Head of caudate nucleus (tissue), 42 donors: ENCODE measurements around the gene PABPN1.

Experiments used
- DNase-seq, 42 donors: peaks; one replicate each; pipeline versions ENCODE4 v3.0.0 to v3.0.0-alpha.2; 2020 to 2021; ENCODE audit warnings: mixed read lengths in 7 of 42
- intact Hi-C: fragments of 100-400 bp; cut with DNase I; formaldehyde crosslinking; loops from one replicate; pipeline ENCODE4 v1.15.0; 2022

The PABPN1 gene

DNA sequence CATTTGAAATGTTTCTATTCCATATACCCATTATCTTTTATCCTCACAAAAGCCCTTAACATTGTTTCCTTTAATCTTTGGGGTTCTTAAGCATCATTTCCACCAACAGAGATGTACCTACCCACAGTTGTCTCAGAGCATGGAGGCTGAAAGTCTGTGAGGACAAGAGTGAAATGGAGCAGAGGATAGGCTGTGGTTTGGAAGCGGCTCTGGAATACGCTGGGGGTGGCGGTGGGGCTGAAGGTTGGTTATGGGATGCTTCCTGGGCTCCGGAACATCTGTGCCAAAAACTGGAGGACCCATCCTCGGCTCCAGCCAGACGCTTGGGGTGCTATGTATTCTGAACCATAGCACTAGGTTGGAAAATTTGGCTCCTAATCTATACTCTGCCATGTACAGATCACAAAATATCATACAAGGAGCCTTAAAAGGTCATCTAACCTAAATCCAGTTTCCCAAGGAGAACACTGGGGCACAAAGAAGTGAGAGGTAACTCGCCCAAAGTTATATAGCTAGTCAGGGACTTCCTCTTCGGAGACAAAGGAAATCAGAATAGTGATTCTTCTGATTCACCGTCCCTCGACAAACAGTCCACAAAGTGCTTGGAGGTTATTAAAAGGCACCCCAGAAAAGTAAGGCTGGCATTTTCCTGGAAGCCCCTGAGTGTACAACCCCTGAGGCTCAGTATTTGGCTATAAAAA lies 21.1 kb upstream of the PABPN1 start:
- intact Hi-C loops = loop anchor here (10.0 kb wide), 1 partner anchor 205 kb away; the partner anchor contains the start of genes ACIN1 and C14orf119
- no peak for DNase-seq

DNA sequence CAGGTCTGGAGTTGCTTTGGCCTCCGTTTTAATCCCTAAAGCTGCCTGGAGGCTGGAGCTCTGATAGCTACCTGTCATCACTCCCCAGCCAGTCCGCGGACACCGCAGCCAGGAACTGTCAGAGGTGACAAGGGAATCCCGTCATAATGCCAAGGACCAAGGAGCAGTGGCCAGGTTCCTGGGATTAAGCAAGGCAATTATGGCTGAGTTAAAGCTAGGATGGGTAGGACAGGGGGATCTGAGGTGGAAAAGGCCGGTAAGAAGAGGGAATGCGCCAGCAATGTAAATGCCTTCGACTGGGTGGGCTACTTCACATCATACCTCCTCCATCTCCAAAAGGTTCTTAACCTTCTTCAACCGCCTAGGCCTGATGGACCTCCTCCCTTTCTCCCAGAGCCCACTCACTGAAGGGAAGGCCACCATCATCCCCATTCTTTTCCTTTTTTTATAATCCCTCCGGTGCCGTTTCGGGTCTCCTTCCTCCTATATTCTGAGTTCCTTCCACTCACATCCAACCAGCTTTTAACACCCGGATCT lies 20.5 kb upstream of the PABPN1 start:
- DNase-seq = peak in 12 of 42 donors; percentile 18 to 66 (median 36)
- intact Hi-C loops = loop anchor here (1.0 to 10.0 kb wide), 2 partner anchors 14 to 206 kb away; partner anchors contain the start of genes ACIN1, C14orf119 and HOMEZ

- intact Hi-C loops = loop anchor here (1.0 to 10.0 kb wide), 2 partner anchors 15 to 207 kb away; partner anchors contain the start of genes ACIN1, C14orf119 and HOMEZ
- DNase-seq = peak; percentile 89 to 99 (median 97)
Measured at GRCh38 chr14:23301288-23301968, 19.8 kb upstream of the PABPN1 start.

GRCh38 chr14:23301969-23302289 lies 19.3 kb upstream of the PABPN1 start:
- intact Hi-C loops = loop anchor here (1.0 to 10.0 kb wide), 3 partner anchors 16 to 207 kb away; partner anchors contain the start of genes ACIN1, C14orf119, HOMEZ and PABPN1
- DNase-seq = no peak

DNA sequence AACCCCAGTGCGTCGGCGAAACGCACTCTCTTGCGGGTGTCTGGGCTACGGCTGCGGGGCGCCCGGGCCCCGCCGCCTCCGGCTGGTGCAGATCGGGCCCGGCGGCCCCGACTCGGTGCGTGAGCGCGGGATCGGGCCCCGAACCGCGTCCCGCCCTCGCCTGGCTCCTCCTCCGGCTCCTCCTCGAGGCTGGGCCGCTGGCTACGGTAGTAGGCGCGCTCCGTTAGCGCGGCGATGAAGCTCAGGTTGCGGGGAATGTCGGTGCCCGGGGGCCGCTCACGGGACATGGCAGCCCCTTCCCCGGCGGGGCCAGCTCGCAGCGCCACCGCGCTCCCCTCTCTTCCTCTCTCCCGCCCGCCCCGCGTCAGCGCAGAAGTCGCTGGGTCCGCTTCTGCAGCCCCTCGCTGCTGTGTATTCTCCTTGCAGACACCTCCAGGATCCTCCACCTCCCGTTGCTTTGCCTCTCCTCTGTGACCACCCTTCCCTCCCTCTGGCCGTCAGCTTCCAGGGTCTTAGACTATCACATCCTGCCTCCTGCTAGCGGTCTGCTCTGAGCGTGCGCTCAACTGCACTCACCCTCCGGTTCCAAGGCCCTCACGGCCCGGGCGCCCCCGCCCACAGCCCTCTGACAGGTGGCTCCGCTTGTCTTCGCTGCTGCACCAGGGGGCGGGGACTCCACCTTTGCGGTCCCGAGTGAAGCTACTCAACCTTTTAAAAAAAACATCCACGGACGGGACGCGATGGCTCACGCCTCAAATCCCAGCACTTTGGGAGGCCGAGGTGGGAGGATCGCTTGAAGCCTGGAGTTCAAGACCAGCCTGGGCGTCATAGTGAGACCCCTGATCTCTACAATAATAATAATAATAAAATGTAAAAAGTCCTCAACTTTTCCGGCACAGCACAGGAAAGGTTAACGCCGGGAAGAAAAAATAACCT lies 18.7 kb upstream of the PABPN1 start, which contains the start of gene PPP1R3E:
Gene PPP1R3E, minus strand, starts transcription at position 570 of the 936 bp plus-strand sequence. Its CDS starts 283 bp downstream, at position 287.
- DNase-seq = peak in 41 of 42 donors; percentile 50 to 88 (median 76)
- intact Hi-C loops = loop anchor here (2.0 to 10.0 kb wide), 2 partner anchors 18 to 208 kb away; partner anchors contain the start of genes ACIN1, C14orf119 and PABPN1

DNA sequence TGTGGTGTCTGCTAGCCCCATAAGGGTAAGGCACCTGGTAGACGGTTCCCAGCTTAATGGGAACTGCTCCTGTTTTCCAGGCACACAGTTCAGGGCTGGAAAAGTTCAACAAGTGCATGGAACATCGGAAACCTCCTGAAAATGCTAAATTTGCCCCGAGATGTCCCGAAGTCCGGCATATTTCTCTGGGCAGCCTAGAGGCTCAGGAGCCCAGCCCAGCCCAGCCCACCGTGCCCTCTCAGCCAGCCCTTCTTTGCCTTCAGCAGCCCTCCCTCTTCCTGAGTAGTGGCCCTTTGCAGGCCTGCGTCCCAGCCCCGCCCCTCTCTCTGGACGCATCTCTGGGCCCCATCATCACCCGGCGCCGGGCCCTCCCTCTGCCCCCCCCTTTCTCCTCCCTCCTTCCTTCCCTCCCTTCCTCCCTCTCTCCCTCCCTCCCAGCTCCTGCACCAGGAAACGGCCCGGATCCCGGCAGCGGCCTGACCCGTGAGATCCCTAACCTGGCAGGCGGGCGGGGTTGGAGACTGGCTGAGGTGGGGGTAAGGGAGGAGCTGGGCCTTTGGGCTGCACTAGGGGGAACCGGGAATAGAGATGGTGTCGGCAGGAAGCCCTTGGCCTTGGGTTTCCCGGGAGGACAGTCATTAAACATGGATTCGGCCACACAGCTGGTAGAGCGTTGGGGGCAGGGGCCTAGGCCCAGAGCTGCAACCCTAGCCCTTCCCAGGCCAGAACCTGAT lies 14.7 kb upstream of the PABPN1 start, which contains the start of gene BCL2L2:
Gene BCL2L2, plus strand, starts transcription at position 422 of the 734 bp plus-strand sequence. CDS start 935 bp downstream, outside the sequence.
- intact Hi-C loops = loop anchor here (10.0 kb wide), 1 partner anchor 212 kb away; the partner anchor contains the start of genes ACIN1 and C14orf119
- peak; percentile 84 to 97 (median 90) for DNase-seq

GRCh38 chr14:23307146-23307530 lies 14.1 kb upstream of the PABPN1 start:
- peak in 1 of 42 donors; percentile 52 for DNase-seq
- intact Hi-C loops = loop anchor here (10.0 kb wide), 1 partner anchor 212 kb away; the partner anchor contains the start of genes ACIN1 and C14orf119

DNA sequence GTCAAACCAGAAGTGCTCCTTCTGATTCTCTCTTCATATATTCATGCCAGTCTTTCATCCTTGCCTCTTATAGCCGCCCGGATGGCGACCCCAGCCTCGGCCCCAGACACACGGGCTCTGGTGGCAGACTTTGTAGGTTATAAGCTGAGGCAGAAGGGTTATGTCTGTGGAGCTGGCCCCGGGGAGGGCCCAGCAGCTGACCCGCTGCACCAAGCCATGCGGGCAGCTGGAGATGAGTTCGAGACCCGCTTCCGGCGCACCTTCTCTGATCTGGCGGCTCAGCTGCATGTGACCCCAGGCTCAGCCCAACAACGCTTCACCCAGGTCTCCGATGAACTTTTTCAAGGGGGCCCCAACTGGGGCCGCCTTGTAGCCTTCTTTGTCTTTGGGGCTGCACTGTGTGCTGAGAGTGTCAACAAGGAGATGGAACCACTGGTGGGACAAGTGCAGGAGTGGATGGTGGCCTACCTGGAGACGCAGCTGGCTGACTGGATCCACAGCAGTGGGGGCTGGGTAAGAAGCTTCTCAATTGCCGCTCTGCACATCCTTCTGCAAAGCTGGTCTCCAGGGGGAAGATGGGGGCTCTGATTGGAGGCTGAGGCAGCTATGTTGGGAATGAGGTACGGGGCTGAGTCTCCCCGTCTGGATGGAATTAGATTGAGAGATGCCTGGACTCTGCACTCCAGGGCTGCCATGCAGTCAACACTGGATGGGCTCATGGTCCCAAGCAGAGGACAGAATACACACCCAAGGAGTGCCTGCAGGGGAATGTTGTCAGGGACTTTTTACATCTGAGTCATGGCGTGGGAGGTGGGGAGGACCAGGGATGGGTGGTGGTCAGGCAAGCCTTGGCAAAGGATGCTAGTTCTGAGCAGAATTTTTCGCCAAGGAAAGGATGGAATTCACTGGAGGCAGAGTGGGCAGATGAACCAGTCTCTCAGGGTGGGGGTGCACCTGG lies 13.3 kb upstream of the PABPN1 start:
- intact Hi-C loops = loop anchor here (10.0 kb wide), 1 partner anchor 213 kb away; the partner anchor contains the start of genes ACIN1 and C14orf119
- peak in 1 of 42 donors; percentile 39 for DNase-seq

DNA sequence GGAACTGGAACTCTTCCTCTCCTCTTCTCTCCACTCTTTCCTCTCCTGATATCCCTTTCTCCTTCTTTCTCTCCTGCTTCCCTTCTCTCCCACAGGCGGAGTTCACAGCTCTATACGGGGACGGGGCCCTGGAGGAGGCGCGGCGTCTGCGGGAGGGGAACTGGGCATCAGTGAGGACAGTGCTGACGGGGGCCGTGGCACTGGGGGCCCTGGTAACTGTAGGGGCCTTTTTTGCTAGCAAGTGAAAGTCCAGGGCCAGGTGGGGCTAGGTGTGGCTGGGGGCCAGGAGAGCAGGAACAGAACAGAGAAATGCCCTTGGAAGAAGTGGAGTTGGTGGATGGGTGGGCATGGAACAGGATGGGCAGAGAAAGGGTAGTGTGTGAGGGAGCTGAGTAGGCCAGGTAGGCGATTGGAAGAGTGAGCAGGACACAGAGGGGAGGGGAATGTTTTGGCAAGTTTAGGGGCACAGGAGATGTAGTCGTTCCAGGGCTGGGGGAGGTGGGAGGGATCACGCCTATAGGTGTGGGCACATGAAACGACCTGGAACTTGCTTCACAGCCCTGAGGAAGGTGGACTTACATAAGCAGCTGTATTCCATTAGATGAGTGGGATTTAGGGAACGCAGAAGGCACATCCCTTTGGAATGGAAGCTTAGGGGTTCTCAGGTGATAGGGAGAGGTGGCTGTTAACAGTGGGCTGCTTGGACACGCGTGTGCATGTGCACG lies 12.4 kb upstream of the PABPN1 start:
- peak in 13 of 42 donors; percentile 18 to 80 (median 41) for DNase-seq
- intact Hi-C loops = loop anchor here (10.0 kb wide), 1 partner anchor 214 kb away; the partner anchor contains the start of genes ACIN1 and C14orf119

DNA sequence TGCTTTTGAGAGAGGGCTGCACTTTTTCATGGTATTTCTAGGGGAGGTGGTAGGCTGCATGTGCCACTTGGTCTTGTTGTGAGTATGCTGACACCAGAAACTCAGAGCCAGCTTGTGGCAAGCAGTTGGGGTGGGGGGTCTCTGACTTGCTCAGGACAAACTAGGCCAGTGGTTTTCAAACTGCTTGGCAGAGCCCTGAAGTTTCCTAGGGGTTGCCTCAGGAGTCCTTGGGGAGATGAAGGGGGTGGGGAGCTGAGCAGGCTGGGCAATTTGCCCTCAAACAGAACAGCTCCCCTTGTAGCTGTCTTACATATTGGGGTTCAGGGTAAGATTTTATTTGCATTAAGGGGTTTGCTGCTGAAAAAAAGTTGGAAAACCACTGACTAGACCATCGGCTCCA lies 10.7 kb upstream of the PABPN1 start:
- DNase-seq = peak in 1 of 42 donors; percentile 34
- intact Hi-C loops = no loop called here

DNA sequence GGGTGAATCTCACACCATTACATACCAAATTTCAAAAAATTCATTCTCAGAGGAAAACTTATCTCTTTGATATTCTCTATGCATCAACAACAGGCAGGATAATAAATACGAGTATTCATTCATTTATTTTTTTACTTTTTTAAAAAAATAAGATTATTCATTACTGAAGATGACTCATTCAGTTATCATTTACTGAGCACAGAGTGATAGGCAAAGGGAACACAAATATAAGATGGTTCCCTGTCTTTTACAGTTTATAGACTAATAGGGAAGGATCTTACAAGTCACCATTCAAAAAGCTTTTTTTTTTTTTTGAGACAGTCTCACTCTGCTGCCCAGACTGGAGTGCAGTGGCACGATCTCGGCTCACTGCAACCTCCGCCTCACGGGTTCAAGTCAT lies 5.0 kb upstream of the PABPN1 start:
- no peak for DNase-seq
- intact Hi-C loops = no loop called here

DNA sequence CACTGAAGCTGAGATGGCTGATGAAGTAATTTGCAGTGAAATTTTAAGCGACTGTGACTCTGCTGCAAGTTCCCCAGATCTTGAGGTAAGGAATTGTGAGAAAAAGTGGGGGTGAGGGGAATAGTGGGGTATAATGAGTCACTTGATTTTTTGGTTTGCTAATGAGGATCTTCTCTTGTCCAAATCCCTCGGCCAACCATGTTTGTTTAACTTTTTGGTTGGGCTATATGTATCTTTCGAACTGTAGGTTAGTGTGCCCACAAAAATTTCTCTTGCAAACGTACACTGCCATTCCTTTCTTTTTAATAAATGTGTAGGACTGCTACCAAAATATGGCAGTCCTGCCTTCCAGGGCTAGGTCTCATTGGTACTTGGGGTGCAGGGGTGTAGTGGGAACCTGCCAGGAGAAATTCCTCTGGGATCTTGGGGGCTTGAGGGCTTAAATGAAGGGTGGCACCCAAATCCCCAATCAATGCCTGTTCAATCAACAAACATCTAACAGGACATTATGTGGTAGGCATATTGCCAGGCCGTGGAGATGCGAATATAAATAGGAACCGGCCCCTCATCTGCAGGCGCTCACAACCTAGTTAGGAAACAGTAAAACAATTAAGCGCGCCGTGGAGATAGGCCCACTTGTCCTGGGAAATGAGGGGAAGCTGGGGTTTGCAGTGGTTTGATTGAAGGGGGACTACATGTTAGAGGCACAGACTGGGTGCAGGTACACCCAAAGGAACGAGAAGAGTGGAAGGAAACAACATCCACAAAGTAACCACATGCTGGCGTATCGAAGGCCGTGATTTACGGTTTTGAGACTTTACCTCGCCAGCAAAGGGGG lies 1.3 kb upstream of the PABPN1 start:
- intact Hi-C loops = loop anchor here (2.0 to 10.0 kb wide), 4 partner anchors 17 to 235 kb away; partner anchors contain the start of genes NGDN, PPP1R3E, THTPA and ZFHX2
- DNase-seq = no peak

DNA sequence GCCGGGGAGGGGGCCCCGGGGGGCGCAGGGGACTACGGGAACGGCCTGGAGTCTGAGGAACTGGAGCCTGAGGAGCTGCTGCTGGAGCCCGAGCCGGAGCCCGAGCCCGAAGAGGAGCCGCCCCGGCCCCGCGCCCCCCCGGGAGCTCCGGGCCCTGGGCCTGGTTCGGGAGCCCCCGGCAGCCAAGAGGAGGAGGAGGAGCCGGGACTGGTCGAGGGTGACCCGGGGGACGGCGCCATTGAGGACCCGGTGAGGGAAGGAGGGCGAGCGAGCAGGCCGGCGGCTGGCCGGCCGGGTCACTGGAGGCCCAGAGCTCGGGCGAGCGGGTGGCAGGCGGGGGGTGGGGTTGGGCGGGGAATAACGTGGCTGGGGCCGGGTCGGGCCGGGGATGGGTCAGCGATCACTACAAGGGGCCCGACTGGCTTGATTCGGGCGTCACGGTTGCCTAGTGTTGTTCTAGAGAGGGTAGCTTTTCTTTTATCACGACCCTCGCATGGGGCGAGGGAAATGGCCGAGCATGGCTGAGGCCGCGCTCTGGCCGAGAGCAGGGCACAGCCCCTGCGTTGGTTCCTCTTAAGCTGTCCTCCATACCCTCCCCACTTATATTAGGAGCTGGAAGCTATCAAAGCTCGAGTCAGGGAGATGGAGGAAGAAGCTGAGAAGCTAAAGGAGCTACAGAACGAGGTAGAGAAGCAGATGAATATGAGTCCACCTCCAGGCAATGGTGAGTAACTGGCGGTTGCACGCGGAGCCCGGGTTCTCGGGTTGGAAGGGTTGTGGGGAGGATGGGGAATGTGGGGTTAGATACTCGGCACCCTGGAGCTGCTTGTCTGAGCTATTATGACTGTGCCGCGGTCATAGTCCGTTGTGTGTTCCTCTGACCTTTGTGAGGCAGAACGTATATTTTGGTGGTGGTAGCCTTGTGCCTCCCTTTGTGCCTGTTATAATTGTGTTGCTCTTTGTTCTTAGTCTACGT lies 603 bp downstream of the PABPN1 start:
- DNase-seq = peak in 28 of 42 donors; percentile 21 to 73 (median 44)
- intact Hi-C loops = loop anchor here (2.0 to 10.0 kb wide), 4 partner anchors 19 to 233 kb away; partner anchors contain the start of genes NGDN, PPP1R3E, THTPA and ZFHX2
